Thymus (tissue), 11 donors: ENCODE results near the gene CAD. TPM values are rescaled to one million over a fixed set of nuclear protein-coding genes. Genes with fewer than 3 reads are reported as not detected.

Source experiments
- DNase-seq, 9 donors: peaks; one replicate each; pipeline ENCODE4 v3.0.0-alpha.2; 2013; ENCODE audit warnings: low spot score in 9 of 9, low read depth in 6 of 9, missing footprints in 1 of 9
- H3K27ac ChIP-seq, 2 donors: one replicate each; pipeline ENCODE4 v1.5.1; 2013; ENCODE audit warnings: control low read depth in 1 of 2, low read depth in 1 of 2, low read length in 1 of 2, mild to moderate bottlenecking in 1 of 2, moderate library complexity in 1 of 2
- H3K27me3 ChIP-seq, 2 donors: one replicate each; pipeline ENCODE4 v1.5.1; 2013; ENCODE audit warnings: low read length in 1 of 2; ENCODE audit not compliant: control insufficient read depth in 2 of 2, insufficient read depth in 1 of 2
- H3K36me3 ChIP-seq, 2 donors: one replicate each; pipeline ENCODE4 v1.5.1; 2013; ENCODE audit warnings: low read length in 1 of 2, mild to moderate bottlenecking in 1 of 2, moderate library complexity in 1 of 2; ENCODE audit not compliant: control insufficient read depth in 2 of 2, insufficient read depth in 2 of 2
- H3K4me1 ChIP-seq, 2 donors: one replicate each; pipeline ENCODE4 v1.5.1; 2013; ENCODE audit warnings: low read length in 2 of 2; ENCODE audit not compliant: control insufficient read depth in 2 of 2, insufficient read depth in 2 of 2
- H3K4me3 ChIP-seq, 2 donors: one replicate each; pipeline ENCODE4 v1.5.1; 2013; ENCODE audit warnings: low read length in 2 of 2, control low read depth in 1 of 2, mild to moderate bottlenecking in 1 of 2
- H3K9me3 ChIP-seq, 2 donors: one replicate each; pipeline ENCODE4 v1.5.1; 2013; ENCODE audit warnings: low read length in 1 of 2, mild to moderate bottlenecking in 1 of 2; ENCODE audit not compliant: control insufficient read depth in 2 of 2, insufficient read depth in 1 of 2
- WGBS: extraction: QIAGEN DNeasy Blood & Tissue Kit; methylation state at CpG from one replicate; pipeline ENCODE4 v1.1.7; 2013; 5-methylcytosine and 5-hydroxymethylcytosine counted together
- polyA plus RNA-seq: library from polyadenylated mRNA; stranded (reverse); fragments of 200-250 nt; gene quantifications from one replicate; pipeline ENCODE4 v1.2.3, GENCODE V29; 2013
- total RNA-seq: library from RNA; stranded (reverse); fragments of 120-200 nt; gene quantifications from one replicate; pipeline ENCODE4 v1.2.4, GENCODE V29; 2013
- donor health status: healthy.

Gene CAD
- total and polyA plus RNA-seq, 2 donors = 14.8 to 18.6 TPM

GRCh38 chr2:27243391-27244130 lies 26.4 kb downstream of the CAD start:
- H3K36me3 ChIP-seq = peaks cover 56 to 61% of the 10 kb centered on the region in 2 donors
- no peaks in the 10 kb centered on the region for H3K9me3 ChIP-seq
- H3K4me3 ChIP-seq = no peak overlapping the region
- no peak for DNase-seq
- no peaks in the 10 kb centered on the region for H3K4me1 ChIP-seq
- 96% methylated on average over 19 of the region's 19 CpGs for WGBS
- H3K27ac ChIP-seq = no peak overlapping the region
- no peaks in the 10 kb centered on the region for H3K27me3 ChIP-seq

- peaks cover 42 to 48% of the 10 kb centered on the region in 2 donors for H3K36me3 ChIP-seq
- 90% methylated on average over 10 of the region's 10 CpGs for WGBS
- DNase-seq = no peak
- no peak overlapping the region for H3K27ac ChIP-seq
- no peaks in the 10 kb centered on the region for H3K9me3 ChIP-seq
- peaks cover 0 to 10% of the 10 kb centered on the region in 2 donors for H3K27me3 ChIP-seq
- H3K4me3 ChIP-seq = no peak overlapping the region
- peaks cover 0 to 3% of the 10 kb centered on the region in 2 donors for H3K4me1 ChIP-seq
Measured at GRCh38 chr2:27245116-27245515, 27.9 kb downstream of the CAD start.

- no peaks in the 10 kb centered on the region for H3K9me3 ChIP-seq
- DNase-seq = no peak
- H3K27ac ChIP-seq = no peak overlapping the region
- H3K4me3 ChIP-seq = no peak overlapping the region
- H3K36me3 ChIP-seq = peaks cover 37 to 43% of the 10 kb centered on the region in 2 donors
- H3K4me1 ChIP-seq = peaks cover 0 to 6% of the 10 kb centered on the region in 2 donors
- 97% methylated on average over 4 of the region's 4 CpGs for WGBS
- peaks cover 0 to 16% of the 10 kb centered on the region in 2 donors for H3K27me3 ChIP-seq
Measured at GRCh38 chr2:27245626-27246025, 28.5 kb downstream of the CAD start.

DNA sequence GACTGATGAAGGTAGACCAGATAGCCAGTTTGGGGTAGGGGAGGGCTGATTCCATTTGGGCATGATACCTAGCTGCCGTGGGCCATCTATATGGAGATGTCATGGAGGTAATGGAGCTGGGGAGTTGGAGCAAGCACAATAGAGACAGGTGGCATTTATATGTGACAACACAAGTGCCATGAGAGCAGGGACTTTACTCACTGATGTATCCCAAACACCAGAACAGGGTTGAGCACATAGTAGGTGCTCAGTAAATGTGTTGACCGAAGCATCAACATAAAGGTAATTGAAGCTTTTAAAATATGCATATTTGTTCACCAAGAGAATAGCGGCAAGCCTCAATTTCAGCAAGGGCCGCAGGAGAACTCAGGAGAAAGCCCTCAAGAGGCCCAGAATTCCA lies 30.7 kb downstream of the CAD start:
- peaks cover 0 to 29% of the 10 kb centered on the region in 2 donors for H3K27me3 ChIP-seq
- WGBS = 85% methylated on average over 4 of the region's 4 CpGs
- peaks cover 17 to 20% of the 10 kb centered on the region in 2 donors for H3K36me3 ChIP-seq
- H3K4me3 ChIP-seq = no peak overlapping the region
- DNase-seq = no peak
- peaks cover 0 to 6% of the 10 kb centered on the region in 2 donors for H3K4me1 ChIP-seq
- no peaks in the 10 kb centered on the region for H3K9me3 ChIP-seq
- H3K27ac ChIP-seq = no peak overlapping the region

- WGBS = 77% methylated on average over 12 of the region's 12 CpGs
- peaks cover 2 to 6% of the 10 kb centered on the region in 2 donors for H3K36me3 ChIP-seq
- H3K27me3 ChIP-seq = peaks cover 0 to 39% of the 10 kb centered on the region in 2 donors
- H3K4me3 ChIP-seq = no peak overlapping the region
- no peak overlapping the region for H3K27ac ChIP-seq
- peaks cover 0 to 6% of the 10 kb centered on the region in 2 donors for H3K4me1 ChIP-seq
- no peak for DNase-seq
- no peaks in the 10 kb centered on the region for H3K9me3 ChIP-seq
Measured at GRCh38 chr2:27249159-27249890, 32.2 kb downstream of the CAD start.

- Histone ChIP-seq H3K27me3 (peaks cover 0 to 46% of the 10 kb centered on the region in 2 donors), H3K9me3 (no peaks in the 10 kb centered on the region), H3K4me3 (no peak overlapping the region), H3K4me1 (peaks cover 0 to 6% of the 10 kb centered on the region in 2 donors), H3K36me3 (peaks cover 0 to under 1% of the 10 kb centered on the region in 2 donors), H3K27ac (no peak overlapping the region)
- WGBS = 32% methylated on average over 22 of the region's 22 CpGs
- peak in 2 of 9 donors; percentile 33 to 42 for DNase-seq
Measured at GRCh38 chr2:27249891-27250651, 32.9 kb downstream of the CAD start.

DNA sequence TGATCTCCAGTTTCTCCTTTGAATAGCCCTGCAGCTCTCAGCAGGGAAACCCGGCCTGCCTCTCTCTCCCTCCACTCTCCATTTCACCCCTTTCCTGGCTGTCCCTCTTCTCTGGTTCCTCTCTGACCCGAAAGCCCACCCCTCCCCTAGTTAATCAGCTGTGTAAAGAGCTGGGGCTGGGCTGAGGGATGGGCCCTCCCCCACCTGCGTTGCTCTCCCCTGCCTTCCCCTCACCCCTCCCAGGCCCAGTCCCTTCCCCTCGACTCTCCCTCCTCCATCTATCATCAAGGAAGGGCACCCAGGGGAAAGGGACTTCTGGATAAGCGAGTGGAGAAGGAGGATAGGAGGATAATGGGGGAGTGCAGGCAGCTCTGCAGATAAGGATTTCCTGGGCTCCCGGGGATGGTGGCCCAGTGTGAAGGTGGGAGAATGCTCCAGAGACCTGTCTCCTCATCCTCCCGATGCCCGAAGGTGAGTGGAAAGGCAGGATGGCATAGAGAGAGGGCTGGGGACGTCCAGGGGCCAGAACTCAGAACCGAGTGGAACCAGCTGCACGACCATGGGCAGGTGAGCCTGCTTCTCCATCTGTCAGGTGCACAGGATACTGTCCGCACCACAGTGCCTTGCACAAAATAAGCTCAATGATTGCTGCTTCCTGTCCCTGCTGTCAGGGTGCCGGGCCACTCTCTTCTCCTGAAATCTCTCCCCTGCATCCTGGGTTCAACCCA lies 33.6 kb downstream of the CAD start:
- no peak overlapping the region for H3K4me3 ChIP-seq
- H3K27me3 ChIP-seq = peaks cover 0 to 49% of the 10 kb centered on the region in 2 donors
- WGBS = 81% methylated on average over 13 of the region's 13 CpGs

GRCh38 chr2:27251766-27252165 lies 34.6 kb downstream of the CAD start:
- WGBS = 91% methylated on average over 13 of the region's 13 CpGs
- H3K27me3 ChIP-seq = peaks cover 2 to 59% of the 10 kb centered on the region in 2 donors
- no peaks in the 10 kb centered on the region for H3K9me3 ChIP-seq
- no peak for DNase-seq
- no peak overlapping the region for H3K27ac ChIP-seq
- H3K36me3 ChIP-seq = no peaks in the 10 kb centered on the region
- H3K4me3 ChIP-seq = no peak overlapping the region
- peaks cover 0 to 6% of the 10 kb centered on the region in 2 donors for H3K4me1 ChIP-seq

More for the DNA sequence above, 33.6 kb downstream of the CAD start:
- DNase-seq = no peak
- Histone ChIP-seq H3K9me3 (no peaks in the 10 kb centered on the region), H3K27ac (no peak overlapping the region), H3K4me1 (peaks cover 0 to 6% of the 10 kb centered on the region in 2 donors), H3K36me3 (no peaks in the 10 kb centered on the region)
